ENCODE measurements around the gene NFATC1.

Gene NFATC1

DNA sequence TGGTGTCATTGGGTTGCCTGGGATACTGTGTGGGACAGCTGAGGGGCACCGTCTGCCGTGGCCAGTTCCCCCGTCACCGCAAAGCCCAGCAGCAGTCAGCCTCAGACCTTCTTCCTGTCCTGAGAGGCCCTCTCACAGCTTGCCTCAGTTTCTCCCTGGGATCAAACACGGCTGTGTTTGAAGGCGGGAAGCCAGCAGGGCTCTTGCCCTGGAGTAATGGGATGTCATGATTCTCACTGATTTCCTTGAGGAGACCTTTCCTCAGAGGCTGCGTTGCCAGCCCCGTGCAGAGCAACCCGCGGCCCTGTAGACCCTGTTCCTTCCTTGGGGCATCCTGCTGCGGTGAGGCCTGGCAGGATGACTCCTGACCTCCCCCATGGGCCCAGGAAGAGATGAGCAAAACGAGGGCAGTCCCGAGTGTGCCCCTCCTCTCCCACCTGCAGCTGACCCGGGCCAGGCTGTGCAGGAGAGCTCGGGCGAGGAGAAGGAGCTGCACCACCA is 13.9 kb upstream of the NFATC1 start:
- no peak overlapping the region for H4K91ac ChIP-seq (ENCODE audit: low read depth, low read length, poor library complexity)
- H3K9me3 ChIP-seq (replicated peaks in 1 of 2; ENCODE audit: control insufficient read depth in 2 of 2, insufficient read depth in 1 of 2, low read depth in 1 of 2, low read length in 2 of 2): no peaks in the 10 kb centered on the region

DNA sequence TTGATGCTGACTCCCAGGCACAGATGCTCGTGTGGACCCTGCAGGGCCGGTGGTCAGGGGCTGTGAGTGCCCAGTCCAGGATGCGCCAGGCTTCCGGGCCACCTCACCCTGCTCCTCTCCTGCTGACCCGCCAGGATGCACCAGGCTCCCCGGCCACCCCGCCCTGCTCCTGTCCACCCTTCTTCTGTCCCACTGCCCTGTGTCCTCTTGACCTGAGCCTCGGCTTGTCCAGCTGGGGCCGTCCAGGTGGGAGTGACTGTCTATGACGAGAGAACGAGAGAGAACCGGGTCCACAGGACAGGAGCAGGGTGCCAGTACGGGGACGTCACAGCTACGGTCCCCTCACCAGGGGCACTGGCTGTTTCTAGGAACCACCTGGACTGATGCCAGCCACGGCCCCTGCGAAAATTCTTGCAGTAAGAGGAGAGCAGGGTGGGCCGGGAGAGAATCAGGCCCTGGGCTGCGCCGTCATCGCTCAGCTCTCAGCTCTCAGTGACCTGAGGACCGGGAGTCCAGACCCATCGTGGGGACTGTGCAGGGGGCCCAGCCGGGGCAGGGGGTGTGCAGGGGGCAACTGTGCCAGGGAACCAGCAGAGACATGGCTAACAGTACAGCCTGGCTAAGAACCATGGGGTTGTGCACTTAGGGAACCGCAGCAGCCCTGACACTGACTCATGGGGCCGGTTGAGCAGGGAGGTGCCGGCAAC is 12.9 kb upstream of the NFATC1 start:
- no peak overlapping the region for H3K4me2 ChIP-seq (ENCODE audit: insufficient read depth, low read length, poor library complexity, severe bottlenecking)
- H2BK120ac ChIP-seq (ENCODE audit: low read depth, low read length): no peak overlapping the region
- H2BK12ac ChIP-seq (ENCODE audit: low read length): no peak overlapping the region
- peaks cover 0 to 6% of the 10 kb centered on the region in 2 donors for H3K36me3 ChIP-seq (replicated peaks in 1 of 2; ENCODE audit: control insufficient read depth in 2 of 2, insufficient read depth in 2 of 2, low read length in 2 of 2)
- peak overlapping the region; percentile 26 for H3K14ac ChIP-seq (ENCODE audit: low read length)
- peak overlapping the region; percentile 19 for H2AK5ac ChIP-seq (ENCODE audit: low read depth, low read length)
- no peak for DNase-seq (ENCODE audit: low spot score)
- no peak overlapping the region for H4K91ac ChIP-seq (ENCODE audit: low read depth, low read length, poor library complexity)
- no peaks in the 10 kb centered on the region for H3K27me3 ChIP-seq (ENCODE audit: control insufficient read depth in 3 of 3, insufficient read depth in 3 of 3, low read depth in 1 of 3, low read length in 3 of 3)
- peak overlapping the region; percentile 50 for H2BK15ac ChIP-seq (ENCODE audit: low read length)
- H3K4me1 ChIP-seq (ENCODE audit: control insufficient read depth in 2 of 2, insufficient read depth in 1 of 2, low read depth in 1 of 2, low read length in 2 of 2): peaks cover 3 to 6% of the 10 kb centered on the region in 2 donors
- no peak overlapping the region for H2AFZ ChIP-seq (ENCODE audit: low read length)
- H4K8ac ChIP-seq (ENCODE audit: low read depth, low read length): no peak overlapping the region
- no peak overlapping the region for H3K4me3 ChIP-seq (ENCODE audit: low read length in 2 of 2)
- no peak overlapping the region for H3K27ac ChIP-seq (replicated peaks; ENCODE audit: low read length)
- H3K4ac ChIP-seq (ENCODE audit: low read length): no peak overlapping the region
- H3K18ac ChIP-seq (ENCODE audit: low read length): no peak overlapping the region
- no peaks in the 10 kb centered on the region for H3K9me3 ChIP-seq (replicated peaks in 1 of 2; ENCODE audit: control insufficient read depth in 2 of 2, insufficient read depth in 1 of 2, low read depth in 1 of 2, low read length in 2 of 2)
- no CpG with 5 or more reads among the region's 27 CpGs for WGBS, 2 donors (ENCODE audit: extremely low coverage in 2 of 2, insufficient read length in 2 of 2, insufficient replicate concordance in 1 of 2)
- peaks cover 2% of the 10 kb centered on the region for H3K79me1 ChIP-seq (ENCODE audit: low read depth, low read length)
- H2BK5ac ChIP-seq (ENCODE audit: low read length): no peak overlapping the region
- no peak overlapping the region for H3K9ac ChIP-seq (ENCODE audit: low read depth, low read length, poor library complexity)
- no peak overlapping the region for H3K23ac ChIP-seq (ENCODE audit: low read depth, low read length, poor library complexity)

More for the DNA sequence above, 13.9 kb upstream of the NFATC1 start:
- Histone ChIP-seq H2BK120ac (ENCODE audit: low read depth, low read length) (no peak overlapping the region), H3K36me3 (replicated peaks in 1 of 2; ENCODE audit: control insufficient read depth in 2 of 2, insufficient read depth in 2 of 2, low read length in 2 of 2) (peaks cover 8 to 15% of the 10 kb centered on the region in 2 donors), H2AFZ (ENCODE audit: low read length) (no peak overlapping the region), H4K8ac (ENCODE audit: low read depth, low read length) (no peak overlapping the region), H3K4me1 (ENCODE audit: control insufficient read depth in 2 of 2, insufficient read depth in 1 of 2, low read depth in 1 of 2, low read length in 2 of 2) (peaks cover 3 to 6% of the 10 kb centered on the region in 2 donors), H3K4me3 (ENCODE audit: low read length in 2 of 2) (no peak overlapping the region), H2BK5ac (ENCODE audit: low read length) (no peak overlapping the region), H2AK5ac (ENCODE audit: low read depth, low read length) (no peak overlapping the region), H3K18ac (ENCODE audit: low read length) (no peak overlapping the region), H3K4me2 (ENCODE audit: insufficient read depth, low read length, poor library complexity, severe bottlenecking) (no peak overlapping the region), H3K14ac (ENCODE audit: low read length) (no peak overlapping the region), H2BK15ac (ENCODE audit: low read length) (no peak overlapping the region), H3K4ac (ENCODE audit: low read length) (no peak overlapping the region), H3K9ac (ENCODE audit: low read depth, low read length, poor library complexity) (no peak overlapping the region), H2BK12ac (ENCODE audit: low read length) (no peak overlapping the region), H3K27me3 (ENCODE audit: control insufficient read depth in 3 of 3, insufficient read depth in 3 of 3, low read depth in 1 of 3, low read length in 3 of 3) (no peaks in the 10 kb centered on the region), H3K79me1 (ENCODE audit: low read depth, low read length) (peaks cover 2% of the 10 kb centered on the region), H3K27ac (replicated peaks; ENCODE audit: low read length) (no peak overlapping the region), H3K23ac (ENCODE audit: low read depth, low read length, poor library complexity) (no peak overlapping the region)
- no CpG with 5 or more reads among the region's 16 CpGs for WGBS, 2 donors (ENCODE audit: extremely low coverage in 2 of 2, insufficient read length in 2 of 2, insufficient replicate concordance in 1 of 2)
- DNase-seq (ENCODE audit: low spot score): no peak

DNA sequence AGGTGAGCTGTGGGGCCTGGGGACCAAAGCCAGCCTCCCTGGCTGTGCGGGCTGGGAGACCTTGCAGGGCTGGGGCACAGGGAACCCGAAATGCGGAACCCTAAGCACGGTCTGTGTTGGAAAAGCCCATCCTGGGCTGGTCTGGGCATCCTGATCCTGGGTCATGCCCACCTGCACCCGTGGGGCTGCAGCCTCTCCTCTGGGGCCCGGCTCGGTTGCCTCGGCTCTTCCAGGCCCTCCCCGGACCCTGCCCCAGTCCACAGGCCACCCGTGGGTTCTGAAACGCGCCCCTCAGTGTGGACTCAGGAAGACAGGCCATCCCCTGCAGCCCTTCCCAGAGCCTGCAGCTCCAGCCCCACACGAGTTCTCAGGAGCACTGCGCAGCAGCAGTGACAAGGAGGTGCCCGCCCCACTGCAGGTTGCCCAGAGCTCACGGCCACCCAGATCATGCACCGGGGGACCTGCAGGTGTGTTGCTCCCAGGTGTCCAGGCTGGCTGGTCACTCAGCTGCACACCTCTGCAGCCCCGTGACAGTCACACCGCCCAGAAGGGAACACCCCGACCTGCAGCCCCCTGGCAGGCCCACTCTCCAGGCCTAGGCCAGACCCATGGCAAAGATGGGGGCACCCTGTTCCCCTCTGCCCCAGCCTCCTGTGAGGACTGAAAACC is 12.2 kb upstream of the NFATC1 start:
- no peak overlapping the region for H2BK120ac ChIP-seq (ENCODE audit: low read depth, low read length)
- H3K9me3 ChIP-seq (replicated peaks in 1 of 2; ENCODE audit: control insufficient read depth in 2 of 2, insufficient read depth in 1 of 2, low read depth in 1 of 2, low read length in 2 of 2): no peaks in the 10 kb centered on the region
- no CpG with 5 or more reads among the region's 20 CpGs for WGBS, 2 donors (ENCODE audit: extremely low coverage in 2 of 2, insufficient read length in 2 of 2, insufficient replicate concordance in 1 of 2)
- H2BK5ac ChIP-seq (ENCODE audit: low read length): no peak overlapping the region
- H2AFZ ChIP-seq (ENCODE audit: low read length): no peak overlapping the region
- H3K4me2 ChIP-seq (ENCODE audit: insufficient read depth, low read length, poor library complexity, severe bottlenecking): no peak overlapping the region
- H3K4me1 ChIP-seq (ENCODE audit: control insufficient read depth in 2 of 2, insufficient read depth in 1 of 2, low read depth in 1 of 2, low read length in 2 of 2): peaks cover 2 to 6% of the 10 kb centered on the region in 2 donors
- H3K14ac ChIP-seq (ENCODE audit: low read length): peak overlapping the region; percentile 66
- peak overlapping the region; percentile 50 for H2BK15ac ChIP-seq (ENCODE audit: low read length)
- H3K4ac ChIP-seq (ENCODE audit: low read length): no peak overlapping the region
- no peak overlapping the region for H3K4me3 ChIP-seq (ENCODE audit: low read length in 2 of 2)
- H3K36me3 ChIP-seq (replicated peaks in 1 of 2; ENCODE audit: control insufficient read depth in 2 of 2, insufficient read depth in 2 of 2, low read length in 2 of 2): peaks cover 0 to 1% of the 10 kb centered on the region in 2 donors
- peak overlapping the region; percentile 25 for H3K18ac ChIP-seq (ENCODE audit: low read length)
- no peak overlapping the region for H4K91ac ChIP-seq (ENCODE audit: low read depth, low read length, poor library complexity)
- DNase-seq (ENCODE audit: low spot score): no peak
- H3K9ac ChIP-seq (ENCODE audit: low read depth, low read length, poor library complexity): no peak overlapping the region
- peaks cover 2% of the 10 kb centered on the region for H3K79me1 ChIP-seq (ENCODE audit: low read depth, low read length)
- H3K27me3 ChIP-seq (ENCODE audit: control insufficient read depth in 3 of 3, insufficient read depth in 3 of 3, low read depth in 1 of 3, low read length in 3 of 3): no peaks in the 10 kb centered on the region
- no peak overlapping the region for H3K27ac ChIP-seq (replicated peaks; ENCODE audit: low read length)
- H4K8ac ChIP-seq (ENCODE audit: low read depth, low read length): no peak overlapping the region
- H2BK12ac ChIP-seq (ENCODE audit: low read length): no peak overlapping the region
- no peak overlapping the region for H3K23ac ChIP-seq (ENCODE audit: low read depth, low read length, poor library complexity)
- H2AK5ac ChIP-seq (ENCODE audit: low read depth, low read length): peak overlapping the region; percentile 19

DNA sequence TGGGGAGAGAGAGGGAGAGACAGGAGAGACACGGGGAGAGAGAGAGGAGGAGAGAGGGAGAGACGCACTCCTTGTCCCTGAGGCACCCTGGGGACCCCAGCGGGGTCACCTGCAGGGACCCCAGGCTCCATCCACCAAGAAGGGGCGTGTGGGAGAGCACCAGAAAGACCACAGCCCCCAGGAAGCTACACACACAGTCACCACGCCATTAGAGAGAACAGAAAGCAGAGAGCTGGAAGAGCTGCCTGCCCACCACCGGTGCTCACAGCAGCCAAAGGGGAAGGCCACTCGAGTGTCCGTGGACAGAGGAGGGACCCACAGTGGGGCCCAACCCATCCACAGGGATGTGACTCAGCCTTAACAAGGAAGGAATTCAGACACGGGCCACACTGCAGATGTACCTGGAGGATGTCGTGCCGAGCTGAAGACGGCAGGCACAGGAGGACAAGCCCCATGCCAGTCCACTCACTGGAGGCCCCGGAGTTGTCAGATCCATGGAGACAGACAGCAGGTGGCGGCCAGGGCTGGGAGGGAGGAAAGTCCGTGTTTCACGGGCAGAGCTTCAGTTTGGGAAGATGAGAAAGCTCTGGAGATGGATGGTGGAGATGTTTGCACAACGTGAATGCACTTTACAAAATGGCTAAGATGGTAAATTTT is 11.5 kb upstream of the NFATC1 start:
- no peak overlapping the region for H2AFZ ChIP-seq (ENCODE audit: low read length)
- peaks cover 0 to 5% (median 1%) of the 10 kb centered on the region in 3 experiments for H3K27me3 ChIP-seq (ENCODE audit: control insufficient read depth in 3 of 3, insufficient read depth in 3 of 3, low read depth in 1 of 3, low read length in 3 of 3)
- H3K14ac ChIP-seq (ENCODE audit: low read length): peak overlapping the region; percentile 66
- no peak overlapping the region for H2AK5ac ChIP-seq (ENCODE audit: low read depth, low read length)
- WGBS, 2 donors (ENCODE audit: extremely low coverage in 2 of 2, insufficient read length in 2 of 2, insufficient replicate concordance in 1 of 2): no CpG with 5 or more reads among the region's 17 CpGs
- H3K36me3 ChIP-seq (replicated peaks in 1 of 2; ENCODE audit: control insufficient read depth in 2 of 2, insufficient read depth in 2 of 2, low read length in 2 of 2): no peaks in the 10 kb centered on the region
- H3K9ac ChIP-seq (ENCODE audit: low read depth, low read length, poor library complexity): peak overlapping the region; percentile 15
- peaks cover 2% of the 10 kb centered on the region for H3K79me1 ChIP-seq (ENCODE audit: low read depth, low read length)
- no peak overlapping the region for H4K8ac ChIP-seq (ENCODE audit: low read depth, low read length)
- H3K27ac ChIP-seq (replicated peaks; ENCODE audit: low read length): no peak overlapping the region
- no peak overlapping the region for H2BK12ac ChIP-seq (ENCODE audit: low read length)
- no peak overlapping the region for H3K4me3 ChIP-seq (ENCODE audit: low read length in 2 of 2)
- no peak overlapping the region for H2BK15ac ChIP-seq (ENCODE audit: low read length)
- H3K4me2 ChIP-seq (ENCODE audit: insufficient read depth, low read length, poor library complexity, severe bottlenecking): no peak overlapping the region
- H3K23ac ChIP-seq (ENCODE audit: low read depth, low read length, poor library complexity): peak overlapping the region; percentile 59
- DNase-seq (ENCODE audit: low spot score): no peak
- H2BK120ac ChIP-seq (ENCODE audit: low read depth, low read length): no peak overlapping the region
- H3K4me1 ChIP-seq (ENCODE audit: control insufficient read depth in 2 of 2, insufficient read depth in 1 of 2, low read depth in 1 of 2, low read length in 2 of 2): peaks cover 0 to 6% of the 10 kb centered on the region in 2 donors
- no peak overlapping the region for H4K91ac ChIP-seq (ENCODE audit: low read depth, low read length, poor library complexity)
- no peak overlapping the region for H2BK5ac ChIP-seq (ENCODE audit: low read length)
- no peak overlapping the region for H3K4ac ChIP-seq (ENCODE audit: low read length)
- peak overlapping the region; percentile 34 for H3K18ac ChIP-seq (ENCODE audit: low read length)
- no peaks in the 10 kb centered on the region for H3K9me3 ChIP-seq (replicated peaks in 1 of 2; ENCODE audit: control insufficient read depth in 2 of 2, insufficient read depth in 1 of 2, low read depth in 1 of 2, low read length in 2 of 2)

All from neuronal stem cell (in vitro differentiated cells).